NAMALWA (cell line): ENCODE results near the gene MTFP1.
"Not testable (repeated sequence)": the region's sequence is repeated elsewhere in the genome, so short reads cannot be mapped to it uniquely, and the experiment has no call there.

ENCODE experiments used
- DNase-seq: peaks from one replicate; pipeline ENCODE4 v3.0.0-alpha.2; 2015; ENCODE audit warnings: low spot score

The MTFP1 gene

DNA sequence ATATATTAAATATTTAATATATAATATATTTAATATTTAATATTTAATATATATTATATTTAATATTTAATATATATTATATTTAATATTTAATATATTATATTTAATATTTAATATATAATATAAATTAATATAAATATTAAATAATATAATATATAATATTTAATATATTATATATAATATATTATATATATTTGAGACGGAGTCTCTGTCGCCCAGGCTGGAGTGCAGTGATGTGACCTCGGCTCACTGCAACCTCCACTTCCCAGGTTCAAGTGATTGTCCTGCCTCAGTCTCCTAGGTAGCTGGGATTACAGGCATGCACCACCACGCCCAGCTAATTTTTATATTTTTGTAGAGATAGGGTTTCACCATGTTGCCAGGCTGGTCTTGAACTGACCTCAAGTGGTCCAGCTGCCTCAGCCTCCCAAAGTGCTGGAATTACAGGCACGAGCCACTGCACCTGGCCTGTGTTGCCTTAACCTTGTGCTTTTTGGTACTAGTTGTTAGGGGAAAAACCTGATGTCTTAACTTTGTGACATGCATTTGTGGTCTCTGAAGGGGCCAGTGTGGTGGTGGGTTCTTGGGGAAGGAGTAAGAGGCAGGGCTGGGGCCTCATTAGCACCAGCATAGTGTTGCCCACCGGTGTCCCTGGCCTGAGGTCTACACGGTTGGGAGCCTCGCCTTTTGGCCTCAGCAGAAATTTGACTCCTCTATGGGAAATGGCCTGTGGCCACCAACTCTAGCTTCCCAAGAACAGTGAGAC, 29.7 kb downstream of the MTFP1 start:
- DNase-seq = no peak

DNA sequence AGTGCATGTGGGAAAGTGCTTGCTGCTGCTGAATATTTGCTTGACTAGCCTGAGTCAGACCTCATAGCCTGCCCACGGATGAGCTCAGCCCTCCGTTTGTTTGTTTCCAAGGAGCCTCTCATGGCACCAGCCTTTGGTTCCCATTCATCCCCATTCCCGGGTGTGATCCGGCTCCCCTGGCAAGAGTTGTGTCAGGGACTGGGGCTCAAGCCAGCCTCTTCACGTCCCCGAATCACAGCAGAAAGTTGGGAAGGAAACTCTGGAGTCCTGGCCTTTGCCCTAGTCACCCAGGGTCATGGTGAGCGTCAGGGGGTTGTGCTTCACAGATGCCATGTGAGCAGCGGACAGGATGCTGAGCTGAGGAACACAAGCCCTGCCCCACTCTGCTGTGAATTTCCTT, 32.4 kb downstream of the MTFP1 start:
- no peak for DNase-seq

DNA sequence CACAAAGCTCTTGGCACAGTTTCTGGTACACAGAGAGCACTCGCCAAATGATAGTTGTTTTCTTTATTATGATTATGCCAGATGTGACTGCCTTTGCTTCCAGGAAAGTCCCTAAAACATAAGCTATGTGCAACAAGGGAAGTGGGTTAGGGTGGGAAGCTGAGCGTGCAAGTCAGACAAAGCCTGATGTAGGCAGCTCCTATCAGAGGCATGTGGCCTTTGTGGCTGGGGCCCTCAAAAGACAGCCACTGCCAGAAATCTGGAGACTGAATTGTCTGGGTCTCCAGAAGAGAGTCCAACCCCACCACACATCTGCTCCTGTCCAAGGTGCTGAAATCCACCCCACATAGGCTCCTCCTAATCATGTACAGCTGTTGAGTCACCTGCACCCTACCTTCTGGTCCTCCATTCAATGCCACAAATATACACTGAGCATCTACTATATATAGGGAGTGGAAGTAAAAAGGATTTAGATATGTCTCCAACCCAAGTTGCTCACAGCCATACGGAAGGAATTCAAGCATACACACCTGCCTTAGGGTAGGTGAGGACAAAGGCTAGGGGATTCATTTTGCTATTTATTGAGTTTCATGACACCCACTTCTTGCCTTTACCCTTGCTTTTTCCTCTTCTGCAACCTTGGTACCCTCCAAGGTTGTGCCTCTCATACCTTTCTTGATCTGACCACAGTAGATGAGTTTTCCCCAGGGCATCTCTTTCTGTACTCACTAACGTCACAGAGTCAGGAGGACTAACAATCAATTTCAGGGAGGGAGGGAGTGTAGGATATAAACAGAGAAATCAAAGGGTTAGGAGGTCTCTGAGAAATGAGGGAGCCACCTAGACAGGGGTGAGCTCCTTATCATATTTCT, 33.8 kb downstream of the MTFP1 start:
- DNase-seq = peak; percentile 51

GRCh38 chr22:30460147-30460546, 34.6 kb downstream of the MTFP1 start:
- no peak for DNase-seq

DNA sequence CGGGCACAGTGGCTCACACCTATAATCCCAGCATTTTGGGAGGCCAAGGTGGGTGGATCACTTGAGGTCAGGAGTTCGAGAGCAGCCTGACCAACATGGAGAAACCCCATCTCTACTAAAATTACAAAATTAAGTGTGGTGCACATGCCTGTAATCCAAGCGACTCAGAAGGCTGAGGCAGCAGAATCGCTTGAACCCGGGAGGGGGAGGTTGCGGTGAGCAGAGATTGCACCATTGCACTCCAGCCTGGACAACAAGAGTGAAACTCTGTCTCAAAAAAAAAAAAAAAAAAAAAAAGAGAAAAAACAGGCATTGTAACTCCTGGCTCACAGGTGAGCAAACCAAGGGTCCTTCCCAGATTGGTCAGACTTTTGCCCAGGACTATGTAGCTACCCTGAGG, 35.0 kb downstream of the MTFP1 start:
- not testable (repeated sequence) for DNase-seq

DNA sequence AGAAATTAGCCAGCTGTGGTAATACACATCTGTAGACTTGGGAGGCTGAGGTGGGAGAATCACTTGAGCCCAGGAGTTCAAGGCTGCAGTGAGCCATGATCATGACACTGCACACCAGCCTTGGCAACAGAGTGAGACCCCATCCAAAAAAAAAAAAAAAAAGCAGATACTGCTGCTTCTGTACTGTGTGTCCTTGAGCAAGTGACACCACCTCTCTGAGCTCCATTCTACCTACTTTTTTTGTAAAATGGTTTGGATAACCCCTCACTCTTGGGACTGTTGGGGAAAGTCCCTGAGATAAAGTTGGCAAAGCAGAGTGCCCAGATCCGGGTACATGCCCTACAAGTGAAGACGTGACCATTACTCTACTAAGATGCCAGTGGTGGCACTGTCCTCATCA, 43.6 kb downstream of the MTFP1 start:
- DNase-seq = no peak

- DNase-seq = no peak
These were observed 45.1 kb downstream of the MTFP1 start for GRCh38 chr22:30470655-30471054.

DNA sequence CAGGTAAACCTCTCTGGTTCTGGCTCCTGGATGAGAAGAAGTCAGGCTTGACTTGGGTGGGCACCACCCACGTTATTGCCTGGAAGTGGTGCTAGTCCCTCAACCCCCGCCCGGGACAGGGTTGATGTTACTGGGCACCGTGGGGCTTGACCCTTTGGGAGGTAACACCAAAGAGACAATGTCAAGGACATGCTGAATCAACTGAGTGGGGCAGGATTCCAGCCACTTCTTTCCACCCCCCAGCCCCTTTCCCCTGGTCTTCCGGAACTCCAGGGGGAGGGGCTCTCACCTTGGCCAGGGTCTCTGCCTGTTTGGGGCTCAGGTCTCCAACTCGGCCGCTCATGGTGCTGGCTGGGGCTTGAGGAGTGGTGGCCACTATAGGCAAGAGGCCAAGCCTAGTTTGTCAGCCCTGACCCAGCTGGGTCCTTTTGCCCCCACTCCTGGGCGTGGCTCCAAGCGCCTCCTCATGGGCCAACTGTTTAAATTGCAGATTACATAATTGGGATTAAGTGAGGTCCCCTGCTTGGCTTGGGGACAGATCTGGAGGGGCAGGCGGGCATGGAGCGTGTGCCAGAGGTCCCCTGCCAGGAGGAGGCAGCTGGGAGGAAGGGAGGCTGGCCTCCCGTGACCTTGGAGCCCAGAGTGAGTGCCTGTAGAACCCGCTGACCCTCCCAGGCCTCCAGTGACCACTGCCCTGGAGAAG, 46.2 kb downstream of the MTFP1 start, which contains the start of gene SEC14L3:
Gene SEC14L3, minus strand, starts transcription at position 402 of the 703 bp plus-strand sequence. Its CDS starts 59 bp downstream, at position 343.
- DNase-seq = no peak

GRCh38 chr22:30472994-30473720, 47.6 kb downstream of the MTFP1 start:
- no peak for DNase-seq

GRCh38 chr22:30474121-30474520, 48.6 kb downstream of the MTFP1 start:
- DNase-seq = no peak

DNA sequence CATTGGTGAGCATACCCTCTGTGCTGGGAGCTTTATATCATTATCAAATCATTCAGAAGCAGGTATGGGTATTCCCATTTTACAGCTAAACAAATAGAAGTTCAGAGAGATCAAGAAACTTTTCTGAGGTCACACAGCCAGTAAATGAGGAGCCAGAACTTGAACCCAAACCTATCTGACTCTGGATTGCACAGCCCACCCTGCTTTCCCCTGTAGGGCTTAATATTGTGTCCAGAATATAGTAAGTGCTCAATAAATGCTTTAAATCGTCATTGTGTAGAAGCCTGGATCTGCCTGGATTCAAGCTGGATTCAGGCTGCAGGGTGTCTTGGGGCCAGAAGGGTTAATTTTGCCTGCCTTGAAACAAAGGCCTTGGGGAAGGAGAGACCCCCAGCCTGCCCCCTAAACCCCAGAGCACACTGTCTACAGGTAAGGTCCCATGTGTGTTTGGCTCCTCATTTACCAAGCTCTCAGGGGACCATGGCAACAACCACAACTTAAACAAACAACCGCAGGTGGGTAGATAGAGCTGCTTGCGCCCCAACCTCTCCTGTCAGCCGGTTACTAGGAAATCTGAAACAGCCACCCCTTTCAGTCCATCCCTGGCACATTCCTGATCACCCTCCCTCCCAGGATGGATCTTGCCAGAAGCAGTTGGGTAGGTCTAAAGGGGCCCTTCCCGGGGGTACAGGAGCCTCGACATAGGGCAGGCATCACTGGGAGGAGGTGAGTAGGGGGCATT, 49.3 kb downstream of the MTFP1 start:
- peak; percentile 37 for DNase-seq
